SIG-M5 (cell line): ENCODE data around the gene SYS1.
A peak's percentile ranks its signal among the peaks of the same experiment; 100 is the strongest.

Experiments
- DNase-seq: peaks from one replicate; lab custom pipeline; 2025; lab: John Stamatoyannopoulos, UW

Gene SYS1

DNA sequence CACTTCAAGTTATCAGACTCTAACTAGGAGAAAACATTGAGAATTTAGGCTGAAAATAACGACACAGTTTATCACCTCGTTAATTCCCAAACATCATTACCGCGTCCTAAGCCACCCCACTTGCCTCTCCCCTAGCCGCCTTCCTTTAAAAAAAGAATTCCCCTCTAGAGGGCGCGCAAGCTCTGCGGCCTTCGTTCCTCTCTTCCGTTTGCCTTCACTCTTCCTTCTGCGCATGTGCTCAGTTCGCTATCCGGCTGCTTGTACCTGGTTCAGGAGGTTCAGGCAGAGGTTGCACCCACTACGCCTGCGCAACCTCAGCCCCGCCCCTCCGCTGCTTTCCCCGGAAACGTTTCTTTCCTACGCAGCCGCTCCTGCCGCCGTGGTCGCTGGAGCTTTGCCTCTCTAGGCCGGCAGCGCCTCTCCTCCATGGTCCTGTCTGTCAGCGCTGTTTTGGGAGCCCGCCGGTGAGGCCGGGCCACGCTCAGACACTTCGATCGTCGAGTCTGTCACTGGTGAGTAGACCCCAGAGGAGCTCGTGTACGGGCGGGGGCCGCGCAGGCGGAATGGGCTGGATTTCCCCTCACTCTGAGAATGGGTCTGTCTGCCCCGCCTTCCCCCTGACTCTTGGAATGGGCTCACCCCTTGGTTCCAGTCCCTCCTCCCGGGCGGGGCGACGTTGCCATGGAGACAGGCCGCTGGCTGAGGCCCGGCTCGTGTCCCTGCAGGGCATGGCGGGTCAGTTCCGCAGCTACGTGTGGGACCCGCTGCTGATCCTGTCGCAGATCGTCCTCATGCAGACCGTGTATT lies at the start of gene SYS1:
Gene SYS1, plus strand, starts transcription at position 353 of the 807 bp plus-strand sequence. Its CDS starts 376 bp downstream, at position 729.
- DNase-seq = peak; percentile 95

DNA sequence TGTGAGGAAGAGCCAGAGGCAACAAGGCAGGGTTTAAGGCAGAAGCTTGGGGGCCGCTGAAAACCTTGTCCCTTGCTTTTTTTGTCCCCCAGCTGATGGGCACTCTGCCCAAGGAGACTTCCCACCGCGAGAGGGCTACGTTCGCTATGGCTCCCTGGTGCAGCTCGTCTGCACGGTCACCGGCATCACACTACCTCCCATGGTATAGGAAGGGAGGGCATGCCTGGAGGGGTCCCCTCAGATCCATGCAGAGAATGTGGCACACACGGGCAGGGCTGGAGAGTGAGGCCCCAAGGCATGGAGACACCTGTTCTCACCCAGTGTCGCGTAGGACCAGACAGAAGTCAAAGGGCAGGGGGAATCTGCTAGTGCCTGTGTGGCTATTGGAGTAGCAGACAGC lies 49.0 kb upstream of the SYS1 start:
- DNase-seq = no peak

DNA sequence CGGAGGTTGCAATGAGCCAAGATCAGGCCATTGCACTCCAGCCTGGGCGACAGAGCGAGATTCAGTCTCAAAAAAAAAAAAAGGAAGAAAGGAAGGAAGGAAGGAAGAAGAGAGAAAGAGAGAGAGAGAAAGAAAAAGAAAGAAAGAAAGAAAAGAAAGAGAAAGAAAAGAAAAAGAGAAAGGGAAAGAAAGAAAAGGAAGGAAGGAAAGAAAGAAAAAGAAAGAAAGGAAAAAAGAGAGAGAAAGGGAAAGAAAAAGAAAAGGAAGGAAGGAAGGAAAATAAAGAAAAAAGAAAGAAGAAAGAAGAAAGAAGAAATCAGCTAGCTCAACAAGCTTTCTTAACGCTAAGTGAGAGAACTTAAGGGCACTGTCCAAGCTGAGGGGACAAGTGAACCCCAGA lies 47.3 kb upstream of the SYS1 start:
- no peak for DNase-seq

DNA sequence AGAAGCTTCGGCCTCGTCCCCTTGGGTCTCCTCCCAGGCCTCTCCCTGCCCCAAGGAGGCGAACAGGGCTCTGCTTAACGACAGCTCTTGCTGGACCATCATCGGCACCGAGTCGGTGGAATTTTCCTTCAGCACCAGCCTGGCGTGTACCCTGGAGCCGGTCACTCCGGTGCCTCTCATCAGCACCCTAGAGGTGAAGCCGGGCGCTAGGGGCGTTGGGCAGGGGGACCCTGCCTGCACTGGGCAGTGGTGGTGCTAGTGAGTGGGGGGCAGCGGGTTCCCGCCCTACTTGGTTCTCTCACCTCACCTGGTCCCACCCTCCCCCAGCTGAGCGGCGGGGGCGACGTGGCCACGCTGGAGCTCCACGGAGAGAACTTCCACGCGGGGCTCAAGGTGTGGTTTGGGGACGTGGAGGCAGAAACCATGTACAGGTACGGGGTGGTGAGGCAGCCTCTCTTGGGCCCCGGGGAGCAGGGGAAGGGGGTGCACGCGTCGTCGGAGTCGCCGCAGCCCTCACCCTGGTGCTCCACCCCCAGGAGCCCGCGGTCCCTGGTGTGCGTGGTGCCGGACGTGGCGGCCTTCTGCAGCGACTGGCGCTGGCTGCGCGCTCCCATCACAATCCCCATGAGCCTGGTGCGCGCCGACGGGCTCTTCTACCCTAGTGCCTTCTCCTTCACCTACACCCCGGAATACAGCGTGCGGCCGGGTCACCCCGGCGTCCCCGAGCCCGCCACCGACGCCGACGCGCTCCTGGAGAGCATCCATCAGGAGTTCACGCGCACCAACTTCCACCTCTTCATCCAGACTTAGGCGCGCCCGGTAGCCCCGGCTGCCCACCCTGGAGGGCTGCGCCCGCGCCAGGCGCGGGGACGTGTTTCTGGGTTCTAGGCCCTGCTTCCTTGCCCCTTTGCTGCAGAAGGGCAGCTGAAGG lies 46.5 kb upstream of the SYS1 start:
- DNase-seq = no peak

DNA sequence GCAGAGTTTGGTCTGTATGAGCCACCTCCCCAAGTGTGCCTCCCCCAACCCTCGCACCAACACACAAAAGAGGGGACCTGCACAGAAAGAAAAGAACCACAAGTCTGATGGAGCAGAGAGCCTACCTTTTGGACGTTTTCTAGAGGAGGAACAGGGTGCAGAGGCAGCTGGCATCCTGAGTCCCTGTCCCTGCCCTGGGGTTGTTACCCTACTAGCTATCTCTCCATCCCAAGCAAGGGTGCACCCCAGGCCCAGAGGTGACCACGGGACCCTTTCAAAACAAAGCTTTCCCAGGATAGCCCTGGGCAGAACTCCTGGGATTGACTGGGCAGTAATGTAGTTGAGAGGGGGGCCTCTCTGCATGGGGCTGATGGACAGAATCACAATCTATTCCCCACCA lies 45.1 kb upstream of the SYS1 start:
- no peak for DNase-seq

- no peak for DNase-seq
Observed at GRCh38 chr20:45318386-45318939, 44.5 kb upstream of the SYS1 start.

GRCh38 chr20:45318948-45319347 lies 44.0 kb upstream of the SYS1 start:
- DNase-seq = no peak

DNA sequence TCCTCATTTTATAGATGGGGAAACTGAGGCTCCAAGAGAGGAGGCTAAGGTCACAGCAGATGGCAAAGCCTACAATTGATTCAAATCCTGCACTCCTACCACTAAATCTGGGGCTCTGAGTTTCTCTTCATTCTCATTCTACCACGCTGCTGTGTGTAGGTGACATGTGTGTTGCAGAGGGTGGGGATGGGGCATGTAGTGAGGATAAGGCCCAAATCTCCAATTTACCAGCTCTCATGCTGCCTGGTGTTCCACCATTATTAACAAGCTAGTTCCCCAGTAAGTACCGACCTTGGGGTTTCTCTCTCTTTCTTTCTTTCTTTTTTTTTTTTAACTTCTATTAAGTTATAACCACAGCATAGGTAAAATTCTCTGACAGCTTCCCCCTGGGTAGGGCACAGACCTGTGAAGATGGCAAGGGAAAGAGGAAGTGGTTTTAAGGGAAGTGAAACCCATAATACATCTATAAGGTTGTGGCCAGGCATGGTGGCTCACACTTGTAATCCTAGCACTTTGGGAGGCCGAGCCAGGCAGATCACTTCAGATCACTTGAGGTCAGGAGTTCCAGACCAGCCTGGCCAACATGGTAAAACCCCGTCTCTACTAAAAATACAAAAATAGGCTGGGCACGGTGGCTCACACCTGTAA lies 41.9 kb upstream of the SYS1 start:
- DNase-seq = peak; percentile 77

GRCh38 chr20:45322952-45323383 lies 40.0 kb upstream of the SYS1 start:
- no peak for DNase-seq

GRCh38 chr20:45323731-45324130 lies 39.2 kb upstream of the SYS1 start:
- DNase-seq = no peak

DNA sequence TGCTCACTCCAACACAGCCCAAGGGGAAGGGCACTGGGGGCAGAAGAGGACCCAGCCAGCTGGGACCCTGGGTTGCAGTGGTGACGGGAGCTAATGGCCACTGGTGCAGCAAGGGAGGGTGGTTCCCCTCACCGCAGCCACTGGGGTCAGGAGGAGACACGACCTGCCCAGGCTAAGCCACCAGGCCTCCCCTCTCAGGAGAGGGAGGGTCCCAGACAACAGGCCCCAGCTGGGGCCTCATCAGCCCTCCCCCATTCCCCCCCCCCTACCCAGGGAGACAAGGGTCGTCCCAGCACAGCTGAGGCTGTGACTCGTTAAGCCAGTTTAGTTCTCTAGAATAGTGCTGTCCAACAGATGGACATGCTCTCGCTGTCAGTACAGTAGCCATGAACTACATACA lies 37.6 kb upstream of the SYS1 start:
- no peak for DNase-seq

DNA sequence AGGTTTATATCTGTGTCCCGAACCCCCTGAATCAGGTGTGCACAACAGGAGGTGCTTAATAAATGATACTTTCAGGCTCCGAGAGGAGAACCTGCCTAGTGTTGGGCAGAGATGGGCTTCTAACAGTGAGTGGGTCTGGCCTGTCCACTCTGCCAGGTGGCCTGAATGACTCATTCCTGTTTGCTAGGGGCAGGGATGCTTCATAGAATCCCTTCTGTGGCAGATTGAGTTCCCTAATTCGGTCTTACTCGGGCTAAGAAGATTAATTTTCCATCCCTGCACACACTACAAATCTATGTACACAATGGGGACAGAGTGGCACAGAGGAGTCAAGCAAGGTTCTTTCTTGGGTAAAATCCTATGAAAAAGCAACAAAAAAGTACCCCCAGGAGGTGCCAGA lies 34.5 kb upstream of the SYS1 start:
- no peak for DNase-seq

- no peak for DNase-seq
Observed at GRCh38 chr20:45329497-45330319, 33.2 kb upstream of the SYS1 start.

DNA sequence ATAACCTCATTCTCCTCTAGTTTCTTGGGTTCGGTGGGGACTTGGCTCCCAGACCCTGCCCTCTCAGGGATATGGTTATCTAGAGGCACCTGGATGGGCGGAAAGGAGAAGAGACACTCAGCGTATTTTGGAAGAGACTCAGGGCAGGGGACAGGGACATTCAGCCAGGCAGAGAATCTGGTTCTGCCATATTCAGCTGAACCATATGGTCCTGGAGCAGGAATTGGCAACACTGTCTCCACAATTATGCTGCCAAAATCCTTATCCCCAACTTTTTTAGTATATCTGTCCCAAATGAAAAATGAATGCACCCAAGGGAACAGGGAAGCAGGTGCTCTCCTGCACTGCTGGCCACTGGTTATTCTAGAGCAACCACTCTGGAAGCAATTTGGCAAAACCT lies 32.5 kb upstream of the SYS1 start:
- DNase-seq = no peak

DNA sequence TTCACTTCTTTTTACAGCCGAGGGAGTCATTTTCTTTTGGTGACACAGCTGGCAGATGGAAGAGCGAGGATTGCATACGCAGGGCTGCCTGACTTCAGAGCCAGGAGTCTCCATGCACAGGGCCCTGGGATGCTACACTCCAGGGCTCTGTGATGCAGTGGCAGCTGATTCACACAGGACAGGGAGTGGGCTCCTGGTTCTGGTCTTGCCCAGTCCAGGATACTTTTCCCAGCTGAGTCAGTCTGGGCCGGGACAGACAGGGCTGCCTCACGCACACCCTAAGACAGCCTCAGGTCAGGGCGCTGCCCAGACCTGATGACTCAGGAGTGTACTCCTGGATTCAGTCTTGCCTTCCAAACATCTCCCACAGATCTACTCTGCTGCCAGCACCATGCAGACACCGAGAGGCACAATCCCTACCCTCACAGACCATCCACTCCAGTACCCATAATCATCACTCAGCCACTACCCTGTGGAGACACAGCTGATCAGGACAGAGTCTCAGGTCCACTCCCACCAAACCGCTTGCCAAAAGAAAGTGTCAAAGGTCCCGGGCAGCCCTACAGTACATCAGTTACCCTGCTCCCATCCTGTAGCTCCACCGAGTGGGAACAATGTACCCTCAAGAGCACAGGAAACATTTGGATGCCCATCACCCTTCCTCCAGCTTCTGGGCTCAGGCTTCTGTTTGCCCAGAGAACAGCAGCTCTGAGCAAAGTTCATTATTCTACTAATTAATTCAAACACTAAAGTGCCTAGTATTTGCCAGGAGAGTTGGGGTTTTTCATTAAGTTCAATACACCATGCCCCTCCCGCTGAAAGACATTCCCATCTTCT lies 26.2 kb upstream of the SYS1 start:
- no peak for DNase-seq

- no peak for DNase-seq
Observed at GRCh38 chr20:45337367-45338120, 25.4 kb upstream of the SYS1 start.

- no peak for DNase-seq
Observed at GRCh38 chr20:45338121-45339030, 24.6 kb upstream of the SYS1 start.

- no peak for DNase-seq
Observed at GRCh38 chr20:45339084-45339483, 23.9 kb upstream of the SYS1 start.

GRCh38 chr20:45339799-45340198 lies 23.2 kb upstream of the SYS1 start:
- DNase-seq = no peak
